HEK293 (cell line): ENCODE data around the gene CRACDL.

ENCODE experiments used
- CTCF ChIA-PET: fragments of 350-600 bp; formaldehyde crosslinking; extraction: SDS; loops from one replicate; lab custom pipeline; 2021; ENCODE audit warnings: antibody characterized with exemption; lab: Yijun Ruan, JAX
- POLR2A ChIA-PET: fragments of 300-600 bp; formaldehyde crosslinking; extraction: SDS; loops from one replicate; lab custom pipeline; 2020; ENCODE audit warnings: antibody characterized with exemption, inconsistent platforms; lab: Yijun Ruan, JAX
- H3K27ac ChIP-seq: fragments of 200-500 bp; sonication (Bioruptor generic); 2 replicates; pipeline ENCODE4 v1.5.1; 2014; ENCODE audit warnings: low read depth, low read length, control low read depth, inconsistent platforms; ENCODE audit errors: extremely low read depth
- H3K36me3 ChIP-seq, 2 experiments: fragments of 200-500 bp in 1 of 2; sonication (Bioruptor generic) in 1 of 2; 1 replicate in 1 of 2; 2 replicates in 1 of 2; pipeline ENCODE4 v1.5.1; 2014 to 2017; ENCODE audit warnings: inconsistent platforms in 2 of 2, low read length in 2 of 2; ENCODE audit not compliant: control insufficient read depth in 2 of 2, insufficient read depth in 1 of 2
- H3K4me1 ChIP-seq: fragments of 200-500 bp; sonication (Bioruptor generic); 2 replicates; pipeline ENCODE4 v1.5.1; 2014; ENCODE audit warnings: mild to moderate bottlenecking, low read length, inconsistent platforms; ENCODE audit not compliant: control insufficient read depth, insufficient read depth
- H3K4me3 ChIP-seq: 2 replicates; pipeline ENCODE4 v1.5.1; 2011; ENCODE audit warnings: low read depth, mild to moderate bottlenecking, control low read depth, low read length, moderate library complexity
- H3K9me3 ChIP-seq: fragments of 200-500 bp; sonication (Bioruptor generic); 2 replicates; pipeline ENCODE4 v1.5.1; 2014; ENCODE audit warnings: low read depth, low read length, inconsistent platforms; ENCODE audit not compliant: control insufficient read depth, insufficient read depth
- HOXA7 ChIP-seq: sonication (generic); formaldehyde crosslinking; IDR thresholded peaks from 2 replicates; pipeline ENCODE4 v1.8.1; 2022; ENCODE audit warnings: missing genetic modification reagents, borderline replicate concordance
- KLF16 ChIP-seq: fragments of 450-650 bp; formaldehyde crosslinking; IDR thresholded peaks from 2 replicates; pipeline ENCODE4 v1.5.1; 2017; ENCODE audit warnings: missing biosample characterization, missing genetic modification characterization
- SP7 ChIP-seq: fragments of 450-650 bp; formaldehyde crosslinking; IDR thresholded peaks from 2 replicates; pipeline ENCODE4 v1.5.1; 2016; ENCODE audit warnings: missing biosample characterization, missing genetic modification characterization
- ZBTB21 ChIP-seq: fragments of 450-650 bp; formaldehyde crosslinking; IDR thresholded peaks from 2 replicates; pipeline ENCODE4 v1.5.1; 2017; ENCODE audit warnings: missing biosample characterization, missing genetic modification characterization
- ZFHX2 ChIP-seq: fragments of 450-650 bp; formaldehyde crosslinking; conservative IDR thresholded peaks from 2 replicates; pipeline ENCODE4 v1.5.1; 2016; ENCODE audit warnings: missing biosample characterization, missing genetic modification characterization
- ZFP3 ChIP-seq: fragments of 450-650 bp; formaldehyde crosslinking; IDR thresholded peaks from 2 replicates; pipeline ENCODE4 v1.5.1; 2016; ENCODE audit warnings: low read depth, missing biosample characterization, missing genetic modification characterization
- ZNF184 ChIP-seq: fragments of 450-650 bp; IDR thresholded peaks from 2 replicates; pipeline ENCODE4 v1.5.1; 2018; ENCODE audit warnings: missing biosample characterization, mild to moderate bottlenecking, missing genetic modification characterization
- ZNF266 ChIP-seq: fragments of 450-650 bp; formaldehyde crosslinking; IDR thresholded peaks from 2 replicates; pipeline ENCODE4 v1.5.1; 2016; ENCODE audit warnings: missing biosample characterization, missing genetic modification characterization, low read depth
- ZNF324 ChIP-seq: fragments of 450-650 bp; formaldehyde crosslinking; IDR thresholded peaks from 2 replicates; pipeline ENCODE4 v1.5.1; 2016; ENCODE audit warnings: missing biosample characterization, missing genetic modification characterization
- ZNF501 ChIP-seq: fragments of 450-650 bp; formaldehyde crosslinking; IDR thresholded peaks from 2 replicates; pipeline ENCODE4 v1.5.1; 2016; ENCODE audit warnings: missing biosample characterization, missing genetic modification characterization
- ZNF544 ChIP-seq: fragments of 450-650 bp; formaldehyde crosslinking; IDR thresholded peaks from 2 replicates; pipeline ENCODE4 v1.5.0; 2017; ENCODE audit warnings: missing biosample characterization, missing genetic modification characterization
- ZNF555 ChIP-seq: fragments of 450-650 bp; formaldehyde crosslinking; conservative IDR thresholded peaks from 2 replicates; pipeline ENCODE4 v1.5.1; 2017; ENCODE audit warnings: missing biosample characterization, mild to moderate bottlenecking, missing genetic modification characterization, inconsistent platforms
- ZNF707 ChIP-seq: fragments of 450-650 bp; formaldehyde crosslinking; IDR thresholded peaks from 2 replicates; pipeline ENCODE4 v1.5.1; 2016; ENCODE audit warnings: missing biosample characterization, missing genetic modification characterization
- ZNF76 ChIP-seq: fragments of 450-650 bp; formaldehyde crosslinking; IDR thresholded peaks from 2 replicates; pipeline ENCODE4; 2016; ENCODE audit warnings: low read depth, missing biosample characterization, missing genetic modification characterization, borderline replicate concordance
- ZNF792 ChIP-seq: fragments of 450-650 bp; formaldehyde crosslinking; IDR thresholded peaks from 2 replicates; pipeline ENCODE4 v1.5.1; 2016; ENCODE audit warnings: missing biosample characterization, missing genetic modification characterization
- TF ChIP-seq, protein P1 (sequence below): fragments of 450-650 bp; formaldehyde crosslinking; IDR thresholded peaks from 2 replicates; pipeline ENCODE4 v1.5.1; 2016; ENCODE audit warnings: missing biosample characterization, missing genetic modification characterization
- TF ChIP-seq, protein P2 (sequence below): fragments of 450-650 bp; formaldehyde crosslinking; IDR thresholded peaks from 2 replicates; pipeline ENCODE4 v1.5.1; 2017; ENCODE audit warnings: missing biosample characterization, missing genetic modification characterization
- TF ChIP-seq, protein P3 (sequence below): fragments of 450-650 bp; formaldehyde crosslinking; IDR thresholded peaks from 2 replicates; pipeline ENCODE4 v1.5.1; 2016; ENCODE audit warnings: missing biosample characterization, missing genetic modification characterization
- TF ChIP-seq, protein P4 (sequence below): fragments of 450-650 bp; formaldehyde crosslinking; IDR thresholded peaks from 2 replicates; pipeline ENCODE4 v1.5.0; 2017; ENCODE audit warnings: missing biosample characterization, missing genetic modification characterization, borderline replicate concordance
- TF ChIP-seq, protein P5 (sequence below): fragments of 450-650 bp; IDR thresholded peaks from 2 replicates; pipeline ENCODE4 v1.5.1; 2018; ENCODE audit warnings: missing biosample characterization, mild to moderate bottlenecking, missing genetic modification characterization
- TF ChIP-seq, protein P6 (sequence below): fragments of 450-650 bp; formaldehyde crosslinking; conservative IDR thresholded peaks from 2 replicates; pipeline ENCODE4 v1.5.1; 2016; ENCODE audit warnings: low read depth, missing biosample characterization, missing genetic modification characterization

Gene CRACDL

DNA sequence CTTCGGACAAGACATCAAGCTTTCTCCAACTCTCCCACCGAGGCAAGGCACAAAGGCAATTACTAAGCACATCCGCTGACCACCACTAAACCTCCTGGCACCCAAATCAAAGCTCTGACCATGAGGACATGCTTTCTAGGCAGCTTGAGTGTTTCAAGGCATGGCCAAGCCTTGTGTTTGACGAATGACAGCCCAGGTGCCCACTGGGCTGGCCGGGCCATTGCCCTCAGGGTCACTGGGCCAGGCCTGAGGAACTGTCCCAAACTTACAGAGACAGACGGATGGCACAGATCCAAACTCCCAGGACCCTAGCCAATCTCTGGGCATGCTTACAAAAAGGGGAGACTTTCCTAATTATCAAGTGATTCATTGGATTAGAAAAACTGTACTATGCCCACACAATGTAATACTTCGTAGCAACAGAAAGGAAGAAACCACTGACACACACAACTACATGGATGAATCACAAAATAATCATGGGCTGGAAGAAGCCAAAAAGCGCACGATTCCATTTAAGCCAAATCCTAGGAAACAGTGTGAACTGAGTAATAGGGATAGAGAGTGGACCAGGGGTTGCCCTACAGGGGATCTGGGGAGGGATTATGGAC is 20.2 kb downstream of the CRACDL start:
- ChIA-PET CTCF (interaction anchor here (0.6 kb wide), 2 partner anchors 266 to 638 kb away, joined by 3 read pairs; no protein-coding TSS in a partner anchor), POLR2A (no interaction called here)
- TF ChIP-seq, protein P1, sequence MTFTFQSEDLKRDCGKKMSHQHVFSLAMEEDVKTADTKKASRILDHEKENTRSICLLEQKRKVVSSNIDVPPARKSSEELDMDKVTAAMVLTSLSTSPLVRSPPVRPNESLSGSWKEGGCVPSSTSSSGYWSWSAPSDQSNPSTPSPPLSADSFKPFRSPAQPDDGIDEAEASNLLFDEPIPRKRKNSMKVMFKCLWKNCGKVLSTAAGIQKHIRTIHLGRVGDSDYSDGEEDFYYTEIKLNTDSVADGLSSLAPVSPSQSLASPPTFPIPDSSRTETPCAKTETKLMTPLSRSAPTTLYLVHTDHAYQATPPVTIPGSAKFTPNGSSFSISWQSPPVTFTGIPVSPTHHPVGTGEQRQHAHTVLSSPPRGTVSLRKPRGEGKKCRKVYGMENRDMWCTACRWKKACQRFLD (tag by site-specific recombination) = no peak
- TF ChIP-seq ZFP3 = no peak
- no peak for TF ChIP-seq SP7 (tag by site-specific recombination)
- no peak for TF ChIP-seq ZBTB21
- TF ChIP-seq, protein P2, sequence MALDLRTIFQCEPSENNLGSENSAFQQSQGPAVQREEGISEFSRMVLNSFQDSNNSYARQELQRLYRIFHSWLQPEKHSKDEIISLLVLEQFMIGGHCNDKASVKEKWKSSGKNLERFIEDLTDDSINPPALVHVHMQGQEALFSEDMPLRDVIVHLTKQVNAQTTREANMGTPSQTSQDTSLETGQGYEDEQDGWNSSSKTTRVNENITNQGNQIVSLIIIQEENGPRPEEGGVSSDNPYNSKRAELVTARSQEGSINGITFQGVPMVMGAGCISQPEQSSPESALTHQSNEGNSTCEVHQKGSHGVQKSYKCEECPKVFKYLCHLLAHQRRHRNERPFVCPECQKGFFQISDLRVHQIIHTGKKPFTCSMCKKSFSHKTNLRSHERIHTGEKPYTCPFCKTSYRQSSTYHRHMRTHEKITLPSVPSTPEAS (tag by site-specific recombination) = no peak
- TF ChIP-seq ZFHX2 (tag by site-specific recombination) = no peak
- TF ChIP-seq ZNF184 = no peak
- no peak for TF ChIP-seq ZNF555 (tag by site-specific recombination)
- TF ChIP-seq ZNF266 (tag by site-specific recombination) = no peak
- TF ChIP-seq ZNF76 (tag by site-specific recombination) = no peak
- TF ChIP-seq, protein P3, sequence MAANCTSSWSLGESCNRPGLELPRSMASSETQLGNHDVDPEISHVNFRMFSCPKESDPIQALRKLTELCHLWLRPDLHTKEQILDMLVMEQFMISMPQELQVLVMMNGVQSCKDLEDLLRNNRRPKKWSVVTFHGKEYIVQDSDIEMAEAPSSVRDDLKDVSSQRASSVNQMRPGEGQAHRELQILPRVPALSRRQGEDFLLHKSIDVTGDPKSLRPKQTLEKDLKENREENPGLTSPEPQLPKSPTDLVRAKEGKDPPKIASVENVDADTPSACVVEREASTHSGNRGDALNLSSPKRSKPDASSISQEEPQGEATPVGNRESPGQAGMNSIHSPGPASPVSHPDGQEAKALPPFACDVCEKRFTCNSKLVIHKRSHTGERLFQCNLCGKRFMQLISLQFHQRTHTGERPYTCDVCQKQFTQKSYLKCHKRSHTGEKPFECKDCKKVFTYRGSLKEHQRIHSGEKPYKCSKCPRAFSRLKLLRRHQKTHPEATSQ = no peak
- no peaks in the 10 kb centered on the region for H3K36me3 ChIP-seq
- no peak overlapping the region for H3K4me3 ChIP-seq
- no peak overlapping the region for H3K27ac ChIP-seq
- no peaks in the 10 kb centered on the region for H3K9me3 ChIP-seq
- no peaks in the 10 kb centered on the region for H3K4me1 ChIP-seq

DNA sequence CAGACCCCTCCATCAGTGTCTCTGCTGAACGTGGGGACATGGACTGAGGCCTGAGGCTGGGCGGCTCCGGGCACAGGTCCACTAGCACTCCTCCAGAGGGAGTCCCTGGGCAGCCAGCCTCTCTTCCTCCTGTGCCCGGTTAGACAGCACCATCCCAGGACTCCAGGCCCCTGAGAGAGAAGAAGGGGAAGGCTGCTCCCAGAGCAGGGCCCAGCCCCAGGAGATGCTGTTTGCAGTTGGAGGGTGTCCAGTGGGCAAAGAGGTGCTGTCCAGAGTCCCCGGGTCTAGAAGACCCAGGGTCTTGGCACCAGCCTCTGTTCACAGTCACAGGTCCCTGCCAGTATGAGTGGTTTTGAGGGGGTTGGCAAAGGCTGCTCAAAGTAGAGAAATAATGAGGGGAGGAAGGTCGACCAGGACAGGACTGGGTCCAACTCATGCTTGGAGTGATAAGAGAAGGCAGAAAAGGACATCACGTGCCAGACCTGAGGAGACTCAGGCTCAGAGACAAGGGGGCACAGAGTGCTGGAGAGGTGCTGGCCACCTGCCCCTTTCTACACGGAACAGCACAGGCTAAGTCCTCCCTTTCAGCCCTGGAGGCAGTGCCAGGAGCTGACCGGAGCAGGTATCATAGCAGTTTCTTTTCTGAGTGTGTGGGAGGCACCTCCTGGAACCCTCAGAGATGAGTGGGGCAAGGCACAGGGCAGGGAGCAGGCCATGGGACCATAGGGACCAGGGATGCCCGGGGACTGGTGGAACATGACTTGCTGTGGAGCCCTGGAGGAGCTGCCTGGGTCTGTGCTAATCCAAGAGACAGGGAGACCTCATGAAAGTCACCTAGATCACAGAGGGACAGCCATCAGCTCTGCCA is 21.1 kb downstream of the CRACDL start:
- Histone ChIP-seq H3K4me3 (no peak overlapping the region), H3K9me3 (no peaks in the 10 kb centered on the region), H3K36me3 (no peaks in the 10 kb centered on the region), H3K27ac (no peak overlapping the region), H3K4me1 (no peaks in the 10 kb centered on the region)
- ChIA-PET CTCF (no interaction called here), POLR2A (no interaction called here)
- no peak for TF ChIP-seq ZNF792
- no peak for TF ChIP-seq HOXA7 (CRISPR knock-in tag)
- TF ChIP-seq, protein P4, sequence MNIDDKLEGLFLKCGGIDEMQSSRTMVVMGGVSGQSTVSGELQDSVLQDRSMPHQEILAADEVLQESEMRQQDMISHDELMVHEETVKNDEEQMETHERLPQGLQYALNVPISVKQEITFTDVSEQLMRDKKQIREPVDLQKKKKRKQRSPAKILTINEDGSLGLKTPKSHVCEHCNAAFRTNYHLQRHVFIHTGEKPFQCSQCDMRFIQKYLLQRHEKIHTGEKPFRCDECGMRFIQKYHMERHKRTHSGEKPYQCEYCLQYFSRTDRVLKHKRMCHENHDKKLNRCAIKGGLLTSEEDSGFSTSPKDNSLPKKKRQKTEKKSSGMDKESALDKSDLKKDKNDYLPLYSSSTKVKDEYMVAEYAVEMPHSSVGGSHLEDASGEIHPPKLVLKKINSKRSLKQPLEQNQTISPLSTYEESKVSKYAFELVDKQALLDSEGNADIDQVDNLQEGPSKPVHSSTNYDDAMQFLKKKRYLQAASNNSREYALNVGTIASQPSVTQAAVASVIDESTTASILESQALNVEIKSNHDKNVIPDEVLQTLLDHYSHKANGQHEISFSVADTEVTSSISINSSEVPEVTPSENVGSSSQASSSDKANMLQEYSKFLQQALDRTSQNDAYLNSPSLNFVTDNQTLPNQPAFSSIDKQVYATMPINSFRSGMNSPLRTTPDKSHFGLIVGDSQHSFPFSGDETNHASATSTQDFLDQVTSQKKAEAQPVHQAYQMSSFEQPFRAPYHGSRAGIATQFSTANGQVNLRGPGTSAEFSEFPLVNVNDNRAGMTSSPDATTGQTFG (tag by site-specific recombination) = no peak
- no peak for TF ChIP-seq ZNF501 (tag by site-specific recombination)
- TF ChIP-seq, protein P5, sequence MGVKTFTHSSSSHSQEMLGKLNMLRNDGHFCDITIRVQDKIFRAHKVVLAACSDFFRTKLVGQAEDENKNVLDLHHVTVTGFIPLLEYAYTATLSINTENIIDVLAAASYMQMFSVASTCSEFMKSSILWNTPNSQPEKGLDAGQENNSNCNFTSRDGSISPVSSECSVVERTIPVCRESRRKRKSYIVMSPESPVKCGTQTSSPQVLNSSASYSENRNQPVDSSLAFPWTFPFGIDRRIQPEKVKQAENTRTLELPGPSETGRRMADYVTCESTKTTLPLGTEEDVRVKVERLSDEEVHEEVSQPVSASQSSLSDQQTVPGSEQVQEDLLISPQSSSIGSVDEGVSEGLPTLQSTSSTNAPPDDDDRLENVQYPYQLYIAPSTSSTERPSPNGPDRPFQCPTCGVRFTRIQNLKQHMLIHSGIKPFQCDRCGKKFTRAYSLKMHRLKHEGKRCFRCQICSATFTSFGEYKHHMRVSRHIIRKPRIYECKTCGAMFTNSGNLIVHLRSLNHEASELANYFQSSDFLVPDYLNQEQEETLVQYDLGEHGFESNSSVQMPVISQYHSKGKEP = no peak
- TF ChIP-seq KLF16 (tag by site-specific recombination) = no peak
- TF ChIP-seq, protein P6, sequence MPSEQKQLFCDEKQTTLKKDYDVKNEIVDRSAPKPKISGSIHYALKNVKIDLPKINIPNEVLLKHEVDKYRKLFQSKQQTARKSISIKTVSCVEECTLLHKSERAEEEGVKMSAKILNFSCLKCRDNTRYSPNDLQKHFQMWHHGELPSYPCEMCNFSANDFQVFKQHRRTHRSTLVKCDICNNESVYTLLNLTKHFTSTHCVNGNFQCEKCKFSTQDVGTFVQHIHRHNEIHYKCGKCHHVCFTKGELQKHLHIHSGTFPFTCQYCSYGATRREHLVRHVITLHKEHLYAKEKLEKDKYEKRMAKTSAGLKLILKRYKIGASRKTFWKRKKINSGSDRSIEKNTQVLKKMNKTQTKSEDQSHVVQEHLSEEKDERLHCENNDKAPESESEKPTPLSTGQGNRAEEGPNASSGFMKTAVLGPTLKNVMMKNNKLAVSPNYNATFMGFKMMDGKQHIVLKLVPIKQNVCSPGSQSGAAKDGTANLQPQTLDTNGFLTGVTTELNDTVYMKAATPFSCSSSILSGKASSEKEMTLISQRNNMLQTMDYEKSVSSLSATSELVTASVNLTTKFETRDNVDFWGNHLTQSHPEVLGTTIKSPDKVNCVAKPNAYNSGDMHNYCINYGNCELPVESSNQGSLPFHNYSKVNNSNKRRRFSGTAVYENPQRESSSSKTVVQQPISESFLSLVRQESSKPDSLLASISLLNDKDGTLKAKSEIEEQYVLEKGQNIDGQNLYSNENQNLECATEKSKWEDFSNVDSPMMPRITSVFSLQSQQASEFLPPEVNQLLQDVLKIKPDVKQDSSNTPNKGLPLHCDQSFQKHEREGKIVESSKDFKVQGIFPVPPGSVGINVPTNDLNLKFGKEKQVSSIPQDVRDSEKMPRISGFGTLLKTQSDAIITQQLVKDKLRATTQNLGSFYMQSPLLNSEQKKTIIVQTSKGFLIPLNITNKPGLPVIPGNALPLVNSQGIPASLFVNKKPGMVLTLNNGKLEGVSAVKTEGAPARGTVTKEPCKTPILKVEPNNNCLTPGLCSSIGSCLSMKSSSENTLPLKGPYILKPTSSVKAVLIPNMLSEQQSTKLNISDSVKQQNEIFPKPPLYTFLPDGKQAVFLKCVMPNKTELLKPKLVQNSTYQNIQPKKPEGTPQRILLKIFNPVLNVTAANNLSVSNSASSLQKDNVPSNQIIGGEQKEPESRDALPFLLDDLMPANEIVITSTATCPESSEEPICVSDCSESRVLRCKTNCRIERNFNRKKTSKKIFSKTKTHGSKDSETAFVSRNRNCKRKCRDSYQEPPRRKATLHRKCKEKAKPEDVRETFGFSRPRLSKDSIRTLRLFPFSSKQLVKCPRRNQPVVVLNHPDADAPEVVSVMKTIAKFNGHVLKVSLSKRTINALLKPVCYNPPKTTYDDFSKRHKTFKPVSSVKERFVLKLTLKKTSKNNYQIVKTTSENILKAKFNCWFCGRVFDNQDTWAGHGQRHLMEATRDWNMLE (tag by site-specific recombination) = no peak
- TF ChIP-seq ZNF544 (tag by site-specific recombination) = no peak
- no peak for TF ChIP-seq ZNF707 (tag by site-specific recombination)
- no peak for TF ChIP-seq ZNF324
